Epithelial cell of esophagus (primary cell): ENCODE results near the gene CFAP107.
"Not testable (repeated sequence)": the region's sequence is repeated elsewhere in the genome, so short reads cannot be mapped to it uniquely, and the experiment has no call there.

ENCODE experiments used
- DNase-seq: peaks from one replicate; pipeline ENCODE4 v3.0.0; 2010; ENCODE audit warnings: low read depth
- H3K4me3 ChIP-seq: 2 replicates; pipeline ENCODE4 v1.5.1; 2011; ENCODE audit warnings: mild to moderate bottlenecking, low read length, control low read depth
- TF ChIP-seq, protein P1 (sequence below): IDR thresholded peaks from 2 replicates; pipeline ENCODE4 v1.5.1; 2011; ENCODE audit warnings: low read depth, mild to moderate bottlenecking, low read length, control low read depth, inconsistent platforms; ENCODE audit not compliant: insufficient read depth; ENCODE audit errors: missing control alignments

Gene CFAP107

GRCh38 chr1:12776801-12777557 is 31.0 kb downstream of the CFAP107 start:
- DNase-seq: no peak
- H3K4me3 ChIP-seq: no peak overlapping the region
- TF ChIP-seq, protein P1, sequence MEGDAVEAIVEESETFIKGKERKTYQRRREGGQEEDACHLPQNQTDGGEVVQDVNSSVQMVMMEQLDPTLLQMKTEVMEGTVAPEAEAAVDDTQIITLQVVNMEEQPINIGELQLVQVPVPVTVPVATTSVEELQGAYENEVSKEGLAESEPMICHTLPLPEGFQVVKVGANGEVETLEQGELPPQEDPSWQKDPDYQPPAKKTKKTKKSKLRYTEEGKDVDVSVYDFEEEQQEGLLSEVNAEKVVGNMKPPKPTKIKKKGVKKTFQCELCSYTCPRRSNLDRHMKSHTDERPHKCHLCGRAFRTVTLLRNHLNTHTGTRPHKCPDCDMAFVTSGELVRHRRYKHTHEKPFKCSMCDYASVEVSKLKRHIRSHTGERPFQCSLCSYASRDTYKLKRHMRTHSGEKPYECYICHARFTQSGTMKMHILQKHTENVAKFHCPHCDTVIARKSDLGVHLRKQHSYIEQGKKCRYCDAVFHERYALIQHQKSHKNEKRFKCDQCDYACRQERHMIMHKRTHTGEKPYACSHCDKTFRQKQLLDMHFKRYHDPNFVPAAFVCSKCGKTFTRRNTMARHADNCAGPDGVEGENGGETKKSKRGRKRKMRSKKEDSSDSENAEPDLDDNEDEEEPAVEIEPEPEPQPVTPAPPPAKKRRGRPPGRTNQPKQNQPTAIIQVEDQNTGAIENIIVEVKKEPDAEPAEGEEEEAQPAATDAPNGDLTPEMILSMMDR: no peak

GRCh38 chr1:12778061-12778460 is 32.1 kb downstream of the CFAP107 start:
- H3K4me3 ChIP-seq: no peak overlapping the region
- DNase-seq: no peak
- TF ChIP-seq, protein P1: no peak

DNA sequence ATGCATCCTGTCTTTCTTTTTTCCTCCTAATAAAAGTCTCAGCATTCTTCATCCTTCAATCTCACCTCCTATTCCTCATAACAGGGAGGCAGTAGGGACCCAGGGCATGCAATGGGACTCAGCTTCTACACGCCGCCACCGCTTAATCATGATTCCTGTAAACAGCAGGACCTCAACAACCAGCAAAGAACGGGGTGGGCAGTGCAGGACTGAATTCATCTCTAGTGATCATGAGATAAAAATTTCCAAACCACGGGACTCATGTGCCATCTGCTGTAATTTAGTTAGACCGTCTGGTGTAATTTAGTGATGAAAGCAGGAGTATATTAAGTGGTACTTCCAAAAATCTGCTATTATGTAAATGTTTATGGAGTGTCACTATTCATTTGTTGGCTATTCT is 32.9 kb downstream of the CFAP107 start:
- TF ChIP-seq, protein P1: no peak
- H3K4me3 ChIP-seq: no peak overlapping the region
- no peak for DNase-seq

- DNase-seq, H3K4me3 ChIP-seq: not testable (repeated sequence)
Observed at GRCh38 chr1:12781488-12781887, 35.5 kb downstream of the CFAP107 start.

GRCh38 chr1:12783783-12784182 is 37.8 kb downstream of the CFAP107 start:
- not testable (repeated sequence) for H3K4me3 ChIP-seq, DNase-seq

DNA sequence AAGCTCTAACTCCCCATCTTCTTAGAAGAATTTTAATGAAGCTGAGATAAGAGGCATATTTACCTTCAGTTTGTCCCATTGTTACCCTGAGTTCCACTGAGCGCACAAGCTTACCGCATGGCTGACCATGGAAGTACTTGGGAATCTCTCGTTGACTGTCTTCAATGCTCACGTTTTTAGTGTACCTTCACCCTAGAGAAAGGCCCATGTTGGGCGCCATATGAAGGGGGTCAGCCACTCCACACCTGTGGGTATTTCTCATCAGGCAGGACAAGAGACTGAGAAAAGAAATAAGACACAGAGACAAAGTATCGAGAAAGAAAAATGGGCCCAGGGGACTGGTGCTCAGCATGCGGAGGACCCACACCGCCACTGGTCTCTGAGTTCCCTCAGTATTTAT is 38.7 kb downstream of the CFAP107 start:
- not testable (repeated sequence) for DNase-seq, H3K4me3 ChIP-seq

DNA sequence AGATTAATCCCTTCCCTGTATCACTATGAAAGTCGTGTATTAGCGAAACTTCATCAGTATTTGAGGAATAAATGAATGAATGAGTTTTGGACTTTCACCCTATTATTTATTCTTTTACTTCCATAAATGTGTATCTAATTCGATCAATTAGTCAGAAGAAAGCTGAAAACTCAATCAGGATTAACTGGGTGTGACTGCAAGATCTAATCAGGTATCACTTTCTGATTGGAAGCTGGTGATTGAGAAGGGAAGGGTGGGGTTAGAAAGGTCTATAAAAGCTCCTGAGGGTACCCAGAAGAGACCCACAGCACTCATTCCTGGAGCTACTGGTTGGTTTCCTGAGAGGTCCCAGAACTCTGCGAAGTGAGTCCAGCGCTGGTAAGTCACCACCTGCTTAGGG is 45.1 kb downstream of the CFAP107 start, which contains the start of gene PRAMEF1:
Gene PRAMEF1, plus strand, starts transcription at position 301 of the 400 bp plus-strand sequence. CDS start 1,831 bp downstream, outside the sequence.
- H3K4me3 ChIP-seq, DNase-seq: not testable (repeated sequence)

GRCh38 chr1:12798911-12799310 is 52.9 kb downstream of the CFAP107 start:
- TF ChIP-seq, protein P1: no peak
- no peak for DNase-seq
- H3K4me3 ChIP-seq: no peak overlapping the region

- TF ChIP-seq, protein P1: no peak
- no peak for DNase-seq
- H3K4me3 ChIP-seq: no peak overlapping the region
Observed at GRCh38 chr1:12799730-12800129, 53.7 kb downstream of the CFAP107 start.
